SK-N-MC (cell line): Measurements from ENCODE around the gene FGFR3.
A peak's percentile ranks its signal among the peaks of the same experiment; 100 is the strongest.

ENCODE experiments used
- DNase-seq: peaks from one replicate; pipeline ENCODE4 v3.0.0-alpha.2; 2011; ENCODE audit warnings: low read depth, low spot score
- H3K27ac ChIP-seq: fragments of 200-600 bp; sonication (generic); 2 replicates; pipeline ENCODE4 v1.5.1; 2016; ENCODE audit warnings: mixed run types
- H3K36me3 ChIP-seq: fragments of 200-600 bp; sonication (generic); 2 replicates; pipeline ENCODE4 v1.6.1; 2017; ENCODE audit warnings: antibody characterized with exemption, low read length, mixed read lengths; ENCODE audit not compliant: insufficient read depth
- H3K4me3 ChIP-seq: fragments of 200-600 bp; sonication (generic); 2 replicates; pipeline ENCODE4 v1.5.1; 2016
- H3K9ac ChIP-seq: fragments of 200-600 bp; sonication (generic); 2 replicates; pipeline ENCODE4 v1.8.0; 2017; ENCODE audit warnings: mixed run types, mixed read lengths; ENCODE audit not compliant: insufficient read length
- H3K9me3 ChIP-seq: fragments of 200-600 bp; sonication (generic); 2 replicates; pipeline ENCODE4 v1.6.1; 2017; ENCODE audit warnings: low read depth, mild to moderate bottlenecking, antibody characterized with exemption, low read length, moderate library complexity, mixed read lengths
- EZH2 ChIP-seq: fragments of 200-600 bp; sonication (generic); IDR thresholded peaks from one replicate; pipeline ENCODE4 v1.6.1; 2017; ENCODE audit warnings: antibody characterized with exemption
- FOXP2 ChIP-seq: optimal IDR thresholded peaks from 2 replicates; pipeline ENCODE3; 2011; ENCODE audit warnings: mild to moderate bottlenecking, moderate library complexity; ENCODE audit not compliant: insufficient read depth; ENCODE audit errors: extremely low read length, control extremely low read depth
- POLR2AphosphoS5 ChIP-seq: IDR thresholded peaks from 2 replicates; pipeline ENCODE4 v1.6.1; 2012; ENCODE audit warnings: mild to moderate bottlenecking, low read depth, low read length, borderline replicate concordance

Gene FGFR3

GRCh38 chr4:1765409-1766072, 27.6 kb upstream of the FGFR3 start:
- Histone ChIP-seq H3K9me3 (no peaks in the 10 kb centered on the region), H3K27ac (no peak overlapping the region), H3K9ac (no peak overlapping the region), H3K4me3 (no peak overlapping the region), H3K36me3 (no peaks in the 10 kb centered on the region)
- TF ChIP-seq POLR2AphosphoS5: no peak
- TF ChIP-seq EZH2: no peak
- TF ChIP-seq FOXP2: no peak
- no peak for DNase-seq

GRCh38 chr4:1766106-1767060, 26.7 kb upstream of the FGFR3 start:
- TF ChIP-seq POLR2AphosphoS5 (no peak), EZH2 (no peak), FOXP2 (no peak)
- Histone ChIP-seq H3K36me3 (no peaks in the 10 kb centered on the region), H3K9me3 (no peaks in the 10 kb centered on the region), H3K27ac (no peak overlapping the region), H3K9ac (no peak overlapping the region), H3K4me3 (no peak overlapping the region)
- no peak for DNase-seq

GRCh38 chr4:1767061-1767769, 25.9 kb upstream of the FGFR3 start:
- Histone ChIP-seq H3K9me3 (no peaks in the 10 kb centered on the region), H3K4me3 (peak overlapping the region; percentile 70; the same call in 1 of the 2 replicates), H3K9ac (no peak overlapping the region), H3K36me3 (no peaks in the 10 kb centered on the region), H3K27ac (no peak overlapping the region)
- DNase-seq: no peak
- no peak for TF ChIP-seq EZH2
- no peak for TF ChIP-seq POLR2AphosphoS5

GRCh38 chr4:1767770-1768366, 25.2 kb upstream of the FGFR3 start:
- H3K4me3 ChIP-seq: peak overlapping the region; percentile 70
- H3K9ac ChIP-seq: no peak overlapping the region
- no peak overlapping the region for H3K27ac ChIP-seq
- TF ChIP-seq FOXP2 (no peak), POLR2AphosphoS5 (no peak), EZH2 (no peak)
- H3K36me3 ChIP-seq: no peaks in the 10 kb centered on the region
- no peaks in the 10 kb centered on the region for H3K9me3 ChIP-seq
- no peak for DNase-seq

- H3K9me3 ChIP-seq: no peaks in the 10 kb centered on the region
- peak overlapping the region; percentile 70 for H3K4me3 ChIP-seq
- DNase-seq: no peak
- H3K36me3 ChIP-seq: no peaks in the 10 kb centered on the region
- TF ChIP-seq FOXP2 (no peak), EZH2 (no peak), POLR2AphosphoS5 (no peak)
- H3K9ac ChIP-seq: no peak overlapping the region
- H3K27ac ChIP-seq: no peak overlapping the region
These were observed 24.6 kb upstream of the FGFR3 start for GRCh38 chr4:1768367-1769034.

- DNase-seq: no peak
- no peaks in the 10 kb centered on the region for H3K9me3 ChIP-seq
- H3K36me3 ChIP-seq: no peaks in the 10 kb centered on the region
- no peak overlapping the region for H3K27ac ChIP-seq
- H3K4me3 ChIP-seq: no peak overlapping the region
- H3K9ac ChIP-seq: no peak overlapping the region
- no peak for TF ChIP-seq POLR2AphosphoS5
- no peak for TF ChIP-seq EZH2
- TF ChIP-seq FOXP2: no peak
These were observed 23.4 kb upstream of the FGFR3 start for GRCh38 chr4:1769692-1770091.

GRCh38 chr4:1770245-1770644, 22.8 kb upstream of the FGFR3 start:
- no peak for DNase-seq
- no peaks in the 10 kb centered on the region for H3K9me3 ChIP-seq
- H3K27ac ChIP-seq: no peak overlapping the region
- H3K36me3 ChIP-seq: no peaks in the 10 kb centered on the region
- no peak overlapping the region for H3K4me3 ChIP-seq
- TF ChIP-seq EZH2 (no peak), FOXP2 (no peak)
- no peak overlapping the region for H3K9ac ChIP-seq
